HG03097 (cell line): ENCODE data around the gene CIAO3.
"Not testable (repeated sequence)": the region's sequence is repeated elsewhere in the genome, so short reads cannot be mapped to it uniquely, and the experiment has no call there.

ENCODE experiments used
- ATAC-seq: cut with Tn5 transposase; IDR thresholded peaks from one replicate; pipeline ENCODE4 v1.9.1; 2021; ENCODE audit not compliant: unreplicated experiment, low FRiP score

Gene CIAO3

DNA sequence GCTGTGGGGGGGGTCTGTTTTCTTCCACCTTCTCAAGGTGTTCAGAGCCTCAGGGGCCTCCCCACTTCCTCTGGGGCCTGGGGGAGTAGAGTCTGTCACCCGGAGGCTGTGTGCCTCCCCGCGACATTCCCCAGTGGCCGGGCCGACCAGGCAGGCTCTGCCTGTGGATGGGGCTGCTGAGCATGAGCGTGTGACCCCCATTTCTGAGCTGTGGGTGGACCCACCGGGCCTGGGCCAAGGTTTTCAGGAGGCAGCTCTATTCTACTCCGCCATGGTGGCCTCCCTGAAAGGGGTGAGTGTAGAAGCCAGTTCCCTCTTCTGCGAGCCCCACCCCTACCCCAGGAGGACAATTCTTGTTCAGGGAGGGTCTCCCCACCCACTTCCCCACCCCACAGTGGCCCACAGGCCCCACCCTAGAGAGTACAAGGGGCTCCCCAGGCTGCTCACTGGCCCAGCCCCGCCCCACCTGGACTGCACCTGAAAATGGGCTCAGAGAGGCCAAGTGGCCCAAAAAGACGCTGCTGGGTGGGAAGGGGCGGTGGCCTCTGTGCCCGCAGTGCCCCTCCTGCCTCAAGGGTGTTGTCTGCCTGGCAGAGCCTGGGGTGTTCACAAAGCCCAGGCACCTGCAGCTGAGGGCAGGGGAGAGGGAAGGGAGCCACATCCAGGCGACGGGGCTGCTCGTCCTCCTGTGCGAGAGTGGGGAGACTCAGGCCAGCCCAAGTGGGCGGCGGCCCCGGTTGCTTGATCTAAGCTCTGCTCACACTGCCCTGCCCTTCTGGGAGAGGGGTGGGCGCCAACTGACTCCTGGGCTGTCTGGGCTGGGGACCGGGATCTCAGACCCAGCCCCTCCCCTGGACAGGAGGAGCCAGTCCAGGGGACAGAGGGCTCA is 21.1 kb upstream of the CIAO3 start:
- no peak for ATAC-seq

DNA sequence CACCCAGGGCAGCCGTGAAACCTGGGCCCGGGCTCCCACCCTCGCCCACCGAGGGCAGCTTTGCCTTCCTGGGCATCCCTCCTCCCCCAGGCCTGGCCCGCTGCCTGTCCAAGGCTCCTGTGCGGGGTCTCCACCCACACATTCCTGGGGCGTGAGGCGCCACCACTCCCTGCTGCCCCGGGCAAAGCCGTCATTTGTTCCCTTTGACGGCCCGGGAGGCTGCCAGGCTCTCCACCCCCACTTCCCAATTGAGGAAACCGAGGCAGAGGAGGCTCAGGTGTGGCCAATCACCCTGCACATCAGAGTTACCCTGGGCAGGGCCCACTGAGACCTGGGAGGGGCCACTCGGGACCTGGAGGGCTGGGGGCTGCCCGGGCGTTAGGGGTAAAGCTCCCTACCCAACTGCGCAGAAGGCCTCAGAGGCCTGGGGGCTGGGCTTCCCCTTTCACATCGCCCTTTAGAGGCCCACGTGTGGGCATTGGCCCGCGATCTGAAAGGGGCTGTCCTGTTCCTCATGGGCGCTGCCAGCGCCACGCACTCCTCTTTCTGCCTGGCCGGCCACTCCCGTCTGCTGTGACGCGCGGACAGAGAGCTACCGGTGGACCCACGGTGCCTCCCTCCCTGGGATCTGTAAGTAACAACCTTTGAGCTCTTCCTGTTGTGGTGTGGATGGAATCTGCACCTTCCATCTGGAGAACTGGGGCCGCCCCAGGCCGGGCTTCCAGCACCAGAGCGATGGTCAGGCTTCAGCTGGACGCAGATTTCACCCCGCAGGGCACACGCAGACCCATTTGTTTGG is 19.9 kb upstream of the CIAO3 start, which contains the start of gene MSLN:
TSS of gene MSLN (plus strand) at position 190 of the 799 bp plus-strand sequence. CDS start 1,947 bp downstream, outside the sequence.
- no peak for ATAC-seq

DNA sequence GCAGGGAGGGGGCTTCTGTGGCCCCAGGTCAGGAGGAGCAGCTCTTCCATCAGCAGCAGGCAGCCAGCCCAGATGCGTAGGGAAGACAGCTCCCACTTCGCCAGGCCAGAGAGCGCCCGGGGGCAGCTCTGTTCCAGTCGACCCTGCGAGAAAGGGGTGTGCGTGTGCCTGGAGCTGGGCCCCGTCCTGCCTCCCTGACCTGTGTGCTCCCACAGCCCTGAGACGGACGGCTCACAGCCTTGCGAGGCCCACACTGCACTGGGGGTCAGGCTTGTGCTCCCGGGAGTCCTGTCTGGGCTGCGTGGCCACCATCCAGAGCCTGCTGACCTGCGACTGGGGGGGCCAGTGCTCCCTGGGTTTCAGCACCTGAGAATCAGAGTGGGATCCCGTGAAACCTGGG is 19.3 kb upstream of the CIAO3 start:
- ATAC-seq, result no peak

GRCh38 chr16:759110-759910 is 18.5 kb upstream of the CIAO3 start:
- ATAC-seq, result no peak

GRCh38 chr16:756428-756827 is 15.6 kb upstream of the CIAO3 start:
- ATAC-seq, result no peak

- ATAC-seq, result no peak
Measured at GRCh38 chr16:754656-755055, 13.9 kb upstream of the CIAO3 start.

- ATAC-seq, result not testable (repeated sequence)
Measured at GRCh38 chr16:754121-754607, 13.4 kb upstream of the CIAO3 start.

GRCh38 chr16:752007-752312 is 11.2 kb upstream of the CIAO3 start:
- no peak for ATAC-seq

GRCh38 chr16:751152-752006 is 10.6 kb upstream of the CIAO3 start:
- no peak for ATAC-seq

GRCh38 chr16:750485-750884 is 9.7 kb upstream of the CIAO3 start:
- ATAC-seq, result no peak

DNA sequence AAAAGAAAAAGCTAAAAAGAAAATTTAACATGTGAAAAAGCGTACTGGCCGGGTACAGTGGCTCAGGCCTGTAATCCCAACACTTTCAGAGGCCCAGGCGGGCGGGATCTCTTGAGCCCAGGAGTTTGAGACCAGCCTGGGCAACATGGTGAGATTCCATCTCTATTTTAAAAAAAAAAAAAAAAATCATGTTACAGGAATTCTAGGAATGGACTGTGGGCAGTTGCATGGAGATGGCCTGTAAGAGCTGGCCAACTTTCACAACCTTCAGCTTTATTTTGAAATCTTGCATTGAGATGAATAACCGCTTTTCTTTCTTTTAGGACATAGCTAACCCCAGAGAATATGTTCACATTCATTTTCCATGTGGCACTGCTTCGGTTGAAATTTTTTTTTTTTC is 8.2 kb upstream of the CIAO3 start:
- no peak for ATAC-seq

GRCh38 chr16:747978-748746 is 7.4 kb upstream of the CIAO3 start:
- no peak for ATAC-seq

DNA sequence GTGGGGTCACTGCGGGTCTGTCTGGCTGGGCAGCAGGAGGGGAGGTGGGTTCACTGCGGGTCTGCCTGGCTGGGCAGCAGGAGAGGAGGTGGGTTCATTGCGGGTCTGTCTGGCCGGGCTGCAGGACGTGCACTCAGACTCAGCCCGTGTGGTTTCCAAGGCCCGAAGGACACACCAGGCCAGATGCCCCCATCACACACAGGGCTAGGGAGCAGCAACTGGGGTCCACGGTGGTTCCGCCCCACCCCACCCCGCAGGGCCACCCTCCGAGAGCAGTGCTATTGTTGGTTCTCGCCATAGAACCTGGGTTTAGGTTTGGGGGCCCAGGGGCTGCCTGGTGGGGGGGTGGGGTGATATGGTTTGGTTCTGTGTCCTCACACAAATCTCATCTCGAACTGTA is 5.8 kb upstream of the CIAO3 start:
- ATAC-seq, result no peak

DNA sequence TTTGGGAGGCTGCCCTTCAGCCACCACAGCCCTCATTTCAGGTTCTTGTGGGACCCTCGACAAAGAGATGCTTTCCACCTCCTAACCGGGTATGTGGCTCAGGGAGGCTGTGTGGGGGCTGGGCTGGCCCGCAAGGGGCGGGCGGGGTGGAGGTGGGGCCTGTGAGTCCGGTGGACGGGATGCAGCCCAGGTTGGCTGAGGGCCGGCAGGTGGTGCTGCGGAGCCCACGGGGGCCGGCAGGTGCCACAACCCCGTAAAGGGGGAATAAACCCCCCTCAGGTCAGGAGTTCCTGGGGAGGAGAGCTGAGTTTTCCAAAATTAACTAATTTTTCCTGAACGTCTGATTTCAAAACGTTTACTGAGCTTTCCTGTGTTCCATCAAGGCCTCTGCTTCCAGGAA is 4.9 kb upstream of the CIAO3 start:
- no peak for ATAC-seq

DNA sequence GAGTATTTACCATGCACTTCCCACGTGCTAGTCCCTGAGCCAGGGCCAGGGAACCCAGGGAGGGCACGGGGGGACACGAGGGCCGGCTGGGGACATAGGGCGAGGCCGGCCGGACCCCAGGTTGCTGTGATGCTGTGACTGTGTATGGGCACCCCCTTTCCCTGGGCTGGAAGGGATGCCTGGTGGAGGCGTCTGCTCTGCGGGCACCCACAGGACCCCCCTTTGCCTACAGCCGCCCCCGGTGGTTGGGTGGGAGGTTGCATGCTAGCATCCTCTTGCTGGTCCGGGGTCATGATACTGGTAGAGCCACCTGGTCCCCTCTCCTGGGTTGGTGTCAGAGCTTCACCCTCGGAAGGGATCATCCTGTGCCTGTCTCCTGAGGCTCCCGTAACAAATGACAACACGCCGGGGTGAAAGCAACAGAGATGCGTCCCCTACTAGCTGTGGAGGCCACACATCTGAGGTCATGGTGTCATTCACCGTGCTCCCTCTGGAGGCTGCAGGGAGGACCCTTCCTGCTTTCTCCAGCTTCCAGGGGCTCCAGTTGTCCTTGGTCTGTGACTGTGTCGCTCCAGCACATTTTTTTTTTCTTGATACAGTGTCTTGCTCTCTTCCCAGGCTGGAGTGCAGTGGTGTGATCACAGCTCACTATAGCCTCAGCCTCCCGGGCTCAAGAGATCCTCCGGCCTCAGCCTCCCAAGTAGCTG is 3.1 kb upstream of the CIAO3 start:
- no peak for ATAC-seq

DNA sequence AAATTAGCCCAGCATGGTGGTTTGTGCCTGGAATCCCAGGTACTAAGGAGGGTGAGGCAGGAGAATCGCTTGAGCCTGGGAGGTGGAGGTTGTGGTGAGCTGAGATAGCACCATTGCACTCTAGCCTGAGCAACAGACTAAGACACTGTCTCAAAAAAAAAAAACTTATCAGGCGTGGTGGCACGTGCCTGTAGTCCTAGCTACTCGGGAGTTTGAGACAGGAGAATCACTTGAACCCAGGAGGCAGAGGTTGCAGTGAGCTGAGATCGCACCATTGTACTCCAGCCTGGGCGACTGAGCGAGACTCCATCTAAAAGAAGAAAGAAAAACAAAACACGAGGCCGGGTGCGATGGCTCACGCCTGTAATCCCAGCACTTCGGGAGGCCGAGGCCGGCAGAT is 2.1 kb upstream of the CIAO3 start:
- ATAC-seq, result not testable (repeated sequence)

GRCh38 chr16:741986-742629 is 1.3 kb upstream of the CIAO3 start:
- ATAC-seq, result no peak

DNA sequence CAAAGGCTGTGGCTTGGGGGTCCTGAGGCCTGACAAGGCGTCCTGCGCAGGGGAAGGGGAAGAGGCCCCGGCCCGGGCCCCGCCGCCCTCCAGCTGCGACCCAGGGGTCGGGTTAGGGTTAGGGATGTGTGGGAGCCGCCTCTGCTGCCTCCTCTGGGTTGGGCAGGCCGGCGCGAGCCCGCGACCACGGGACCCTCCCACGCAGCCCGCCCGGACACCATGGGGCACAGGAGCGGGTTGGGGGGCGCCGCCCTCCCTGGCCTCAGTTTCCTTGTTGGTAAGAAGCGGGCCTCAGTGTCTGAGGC is 386 bp downstream of the CIAO3 start:
- ATAC-seq, result peak; percentile 15
